HepG2 (cell line): ENCODE data around the gene ABCA2. TPM values are rescaled to one million over a fixed set of nuclear protein-coding genes. Genes with fewer than 3 reads are reported as not detected.

Source experiments
- ATF5 ChIP-seq: sonication (generic); formaldehyde crosslinking; IDR thresholded peaks from 2 replicates; pipeline ENCODE4 v1.4.0; 2020; ENCODE audit warnings: mild to moderate bottlenecking, low read depth, missing genetic modification reagents
- MAZ ChIP-seq, 2 experiments: sonication (generic) in 1 of 2; formaldehyde crosslinking in 1 of 2; IDR thresholded peaks; 2 replicates each; pipeline versions ENCODE4 v1.5.0 to v1.6.1; 2012 to 2020; ENCODE audit warnings: low read depth in 2 of 2, mild to moderate bottlenecking in 2 of 2, borderline replicate concordance in 1 of 2, improper control_type of control experiment in 1 of 2, low read length in 1 of 2, missing genetic modification reagents in 1 of 2, moderate library complexity in 1 of 2
- PITX1 ChIP-seq: sonication (generic); formaldehyde crosslinking; IDR thresholded peaks from 2 replicates; pipeline ENCODE4 v1.5.1; 2020; ENCODE audit warnings: mild to moderate bottlenecking, missing genetic modification reagents
- SRY ChIP-seq: sonication (generic); formaldehyde crosslinking; IDR thresholded peaks from 2 replicates; pipeline ENCODE4 v1.8.0; 2022; ENCODE audit warnings: mild to moderate bottlenecking, missing genetic modification reagents
- ZBTB1 ChIP-seq: sonication (generic); formaldehyde crosslinking; IDR thresholded peaks from 2 replicates; pipeline ENCODE4 v1.4.0; 2020; ENCODE audit warnings: missing genetic modification reagents, borderline replicate concordance
- ZNF264 ChIP-seq: sonication (generic); formaldehyde crosslinking; IDR thresholded peaks from 2 replicates; pipeline ENCODE4 v1.4.0; 2020; ENCODE audit warnings: missing genetic modification reagents
- ZNF3 ChIP-seq: IDR thresholded peaks from 2 replicates; pipeline ENCODE4 v1.7.0; 2017; ENCODE audit warnings: inconsistent platforms
- ZNF558 ChIP-seq: sonication (generic); formaldehyde crosslinking; IDR thresholded peaks from 2 replicates; pipeline ENCODE4 v1.9.0; 2022; ENCODE audit warnings: mild to moderate bottlenecking, missing genetic modification reagents, borderline replicate concordance
- ZNF704 ChIP-seq: sonication (generic); formaldehyde crosslinking; IDR thresholded peaks from 2 replicates; pipeline ENCODE4 v1.8.1; 2023; ENCODE audit warnings: mild to moderate bottlenecking, inconsistent platforms, moderate library complexity, missing genetic modification reagents, borderline replicate concordance
- polyA plus RNA-seq, 8 experiments: library from polyadenylated mRNA; depleted of rRNA in 3 of 8; stranded (reverse) in 7 of 8; unstranded in 1 of 8; fragments of >200 nt; fragmentation: Illumina TruSeq in 4 of 8; extraction: Trizol in 4 of 8; gene quantifications; 2 replicates each; pipeline versions ENCODE4 v1.2.1 to v1.2.3, GENCODE V29; 2011 to 2016; ENCODE audit warnings: low read depth in 4 of 8, missing spikeins in 1 of 8, mixed read lengths in 1 of 8; ENCODE audit not compliant: insufficient read depth in 1 of 8
- total RNA-seq, 5 experiments: library from RNA; depleted of rRNA; stranded (reverse); fragments of >200 nt; fragmentation: Illumina TruSeq; extraction: Trizol; gene quantifications; 2 replicates each; pipeline ENCODE4 v1.2.3, GENCODE V29; 2016; ENCODE audit warnings: low read depth in 1 of 5
- TF ChIP-seq, protein P1 (sequence below), 2 experiments: fragments of 450-650 bp in 1 of 2; sonication (generic) in 1 of 2; formaldehyde crosslinking in 1 of 2; IDR thresholded peaks; 2 replicates each; pipeline versions ENCODE4 v1.6.1 to v1.8.0; 2016 to 2022; ENCODE audit warnings: antibody characterized with exemption in 1 of 2, mild to moderate bottlenecking in 1 of 2, missing genetic modification reagents in 1 of 2
- TF ChIP-seq, protein P2 (sequence below): sonication (generic); formaldehyde crosslinking; IDR thresholded peaks from 2 replicates; pipeline ENCODE4 v1.4.0; 2020; ENCODE audit warnings: mild to moderate bottlenecking, missing genetic modification reagents

The ABCA2 gene
- total and polyA plus RNA-seq, 2 of the 13 experiments (the other 11 are each of a cell fraction or from before 2014, with no cell fraction given): 2.9 to 19.2 TPM

DNA sequence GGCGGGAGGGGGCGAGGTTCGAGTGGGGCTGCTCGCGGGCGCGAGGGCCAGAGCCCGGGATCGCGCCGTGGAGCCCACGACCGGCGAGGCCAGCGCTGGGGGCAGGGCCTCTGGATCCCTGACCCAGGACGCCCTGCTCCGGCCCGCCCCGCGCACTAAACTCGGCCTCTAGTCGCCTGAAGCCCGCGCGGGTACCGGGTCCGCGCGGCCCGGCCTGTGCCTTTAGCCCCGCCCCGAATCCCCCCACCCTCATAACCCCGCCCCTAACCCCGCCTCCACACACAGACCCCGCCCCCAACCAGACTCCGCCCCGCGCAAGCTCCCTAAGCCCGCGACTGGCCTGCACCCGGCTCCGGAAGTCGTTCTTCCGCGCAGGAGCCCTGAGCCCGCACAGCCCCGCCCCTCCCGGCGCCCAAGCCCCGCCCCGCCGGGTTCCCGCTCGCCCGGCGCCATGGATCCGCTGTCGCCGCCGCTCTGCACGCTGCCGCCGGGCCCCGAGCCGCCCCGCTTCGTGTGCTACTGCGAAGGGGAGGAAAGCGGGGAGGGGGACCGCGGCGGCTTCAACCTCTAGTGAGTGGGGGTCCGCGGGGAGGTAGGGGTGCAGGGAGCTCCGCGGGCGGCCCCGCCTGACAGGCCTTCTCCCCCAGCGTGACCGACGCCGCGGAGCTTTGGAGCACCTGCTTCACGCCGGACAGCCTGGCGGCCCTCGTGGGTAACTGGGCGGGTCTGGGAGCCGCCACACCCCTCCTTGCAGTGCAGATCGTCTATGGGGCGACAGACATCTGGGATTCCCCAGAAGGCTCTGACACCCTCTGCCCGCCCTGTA, 35.8 kb downstream of the ABCA2 start, which contains the start of gene PAXX (continued):
- TF ChIP-seq, protein P1, sequence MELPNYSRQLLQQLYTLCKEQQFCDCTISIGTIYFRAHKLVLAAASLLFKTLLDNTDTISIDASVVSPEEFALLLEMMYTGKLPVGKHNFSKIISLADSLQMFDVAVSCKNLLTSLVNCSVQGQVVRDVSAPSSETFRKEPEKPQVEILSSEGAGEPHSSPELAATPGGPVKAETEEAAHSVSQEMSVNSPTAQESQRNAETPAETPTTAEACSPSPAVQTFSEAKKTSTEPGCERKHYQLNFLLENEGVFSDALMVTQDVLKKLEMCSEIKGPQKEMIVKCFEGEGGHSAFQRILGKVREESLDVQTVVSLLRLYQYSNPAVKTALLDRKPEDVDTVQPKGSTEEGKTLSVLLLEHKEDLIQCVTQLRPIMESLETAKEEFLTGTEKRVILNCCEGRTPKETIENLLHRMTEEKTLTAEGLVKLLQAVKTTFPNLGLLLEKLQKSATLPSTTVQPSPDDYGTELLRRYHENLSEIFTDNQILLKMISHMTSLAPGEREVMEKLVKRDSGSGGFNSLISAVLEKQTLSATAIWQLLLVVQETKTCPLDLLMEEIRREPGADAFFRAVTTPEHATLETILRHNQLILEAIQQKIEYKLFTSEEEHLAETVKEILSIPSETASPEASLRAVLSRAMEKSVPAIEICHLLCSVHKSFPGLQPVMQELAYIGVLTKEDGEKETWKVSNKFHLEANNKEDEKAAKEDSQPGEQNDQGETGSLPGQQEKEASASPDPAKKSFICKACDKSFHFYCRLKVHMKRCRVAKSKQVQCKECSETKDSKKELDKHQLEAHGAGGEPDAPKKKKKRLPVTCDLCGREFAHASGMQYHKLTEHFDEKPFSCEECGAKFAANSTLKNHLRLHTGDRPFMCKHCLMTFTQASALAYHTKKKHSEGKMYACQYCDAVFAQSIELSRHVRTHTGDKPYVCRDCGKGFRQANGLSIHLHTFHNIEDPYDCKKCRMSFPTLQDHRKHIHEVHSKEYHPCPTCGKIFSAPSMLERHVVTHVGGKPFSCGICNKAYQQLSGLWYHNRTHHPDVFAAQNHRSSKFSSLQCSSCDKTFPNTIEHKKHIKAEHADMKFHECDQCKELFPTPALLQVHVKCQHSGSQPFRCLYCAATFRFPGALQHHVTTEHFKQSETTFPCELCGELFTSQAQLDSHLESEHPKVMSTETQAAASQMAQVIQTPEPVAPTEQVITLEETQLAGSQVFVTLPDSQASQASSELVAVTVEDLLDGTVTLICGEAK (IDR thresholded peaks at IDR 0.05): no peak
- TF ChIP-seq, protein P1 (CRISPR knock-in tag; IDR thresholded peaks at IDR 0.05): peak; percentile 29; the same call in 1 of the 2 replicates
- TF ChIP-seq, protein P2, sequence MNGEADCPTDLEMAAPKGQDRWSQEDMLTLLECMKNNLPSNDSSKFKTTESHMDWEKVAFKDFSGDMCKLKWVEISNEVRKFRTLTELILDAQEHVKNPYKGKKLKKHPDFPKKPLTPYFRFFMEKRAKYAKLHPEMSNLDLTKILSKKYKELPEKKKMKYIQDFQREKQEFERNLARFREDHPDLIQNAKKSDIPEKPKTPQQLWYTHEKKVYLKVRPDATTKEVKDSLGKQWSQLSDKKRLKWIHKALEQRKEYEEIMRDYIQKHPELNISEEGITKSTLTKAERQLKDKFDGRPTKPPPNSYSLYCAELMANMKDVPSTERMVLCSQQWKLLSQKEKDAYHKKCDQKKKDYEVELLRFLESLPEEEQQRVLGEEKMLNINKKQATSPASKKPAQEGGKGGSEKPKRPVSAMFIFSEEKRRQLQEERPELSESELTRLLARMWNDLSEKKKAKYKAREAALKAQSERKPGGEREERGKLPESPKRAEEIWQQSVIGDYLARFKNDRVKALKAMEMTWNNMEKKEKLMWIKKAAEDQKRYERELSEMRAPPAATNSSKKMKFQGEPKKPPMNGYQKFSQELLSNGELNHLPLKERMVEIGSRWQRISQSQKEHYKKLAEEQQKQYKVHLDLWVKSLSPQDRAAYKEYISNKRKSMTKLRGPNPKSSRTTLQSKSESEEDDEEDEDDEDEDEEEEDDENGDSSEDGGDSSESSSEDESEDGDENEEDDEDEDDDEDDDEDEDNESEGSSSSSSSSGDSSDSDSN (CRISPR knock-in tag): peak; percentile 36; the same call in 1 of the 2 replicates
- no peak for TF ChIP-seq ATF5
- TF ChIP-seq MAZ (IDR thresholded peaks at IDR 0.05; ENCODE audit: borderline replicate concordance, low read depth, low read length): no peak
- TF ChIP-seq MAZ (CRISPR knock-in tag; IDR thresholded peaks at IDR 0.05; ENCODE audit: low read depth): peak; percentile 29; the same call in 1 of the 2 replicates
- TF ChIP-seq ZBTB1 (CRISPR knock-in tag): no peak
- 0 out of 2 replicates have a peak, but pooled peaks have one; percentile 45 for TF ChIP-seq ZNF704 (CRISPR knock-in tag)
- peak; percentile 45; the same call in 1 of the 2 replicates for TF ChIP-seq SRY (CRISPR knock-in tag)
- no peak for TF ChIP-seq PITX1 (CRISPR knock-in tag)
- TF ChIP-seq ZNF558 (CRISPR knock-in tag): peak; percentile 55; the same call in 1 of the 2 replicates
- no peak for TF ChIP-seq ZNF3
- TF ChIP-seq ZNF264 (CRISPR knock-in tag): no peak
